Activated CD4-positive, CD25-positive, alpha-beta regulatory T cell treated with anti-CD3 and anti-CD28 coated beads, Interleukin-2, amount 50 U/mL, for 24 hours (primary cell): ENCODE measurements around the gene KREMEN1.
A peak's percentile ranks its signal among the peaks of the same experiment; 100 is the strongest.

Experiments
- ATAC-seq, 2 donors: fragments of 150-1000 bp; cut with Tn5 transposase; one replicate each; pipeline ENCODE4 v1.10.0; 2021; ENCODE audit warnings: mild to moderate bottlenecking in 1 of 2, moderate library complexity in 1 of 2

The KREMEN1 gene

DNA sequence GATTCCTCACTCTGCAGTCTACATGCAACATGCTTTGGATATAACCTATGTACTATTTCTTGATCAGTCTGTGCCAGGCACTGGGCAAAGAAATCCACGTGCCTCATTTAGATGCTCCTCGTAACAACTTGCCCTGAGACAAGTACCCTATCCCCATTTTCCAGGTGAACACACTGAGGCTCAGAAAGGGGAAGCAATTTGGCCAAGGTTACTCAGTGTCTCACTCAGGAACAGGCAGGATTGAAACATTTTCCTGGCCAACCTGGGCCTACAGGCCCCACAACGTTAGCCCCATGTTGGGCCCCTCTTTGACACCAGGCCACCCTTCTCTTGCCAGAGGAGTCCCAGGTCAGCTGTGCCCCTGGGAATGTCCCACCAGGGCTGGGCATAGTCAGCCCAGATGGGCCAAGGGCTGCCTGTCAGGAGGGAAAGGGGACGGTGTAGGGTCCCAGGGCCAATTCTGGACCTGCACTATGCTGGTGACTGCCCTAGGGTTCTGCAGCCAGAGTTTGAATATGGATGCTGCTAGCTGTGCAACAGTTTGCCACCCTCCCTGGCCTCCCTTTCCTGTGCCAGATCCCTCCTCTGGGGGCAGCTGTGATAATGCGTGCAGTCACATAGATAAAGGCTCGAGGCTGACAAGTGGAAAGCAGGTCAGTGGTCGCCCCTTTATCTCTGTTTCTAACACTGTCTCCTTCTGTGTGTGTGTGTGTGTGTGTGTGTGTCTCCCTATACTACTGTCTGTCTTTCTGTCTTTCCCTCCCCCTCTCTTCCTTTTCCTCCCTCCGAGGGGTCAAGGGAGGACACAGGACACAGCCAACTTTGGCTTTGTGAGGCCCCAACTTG, 122.5 kb downstream of the KREMEN1 start:
- ATAC-seq, result no peak

DNA sequence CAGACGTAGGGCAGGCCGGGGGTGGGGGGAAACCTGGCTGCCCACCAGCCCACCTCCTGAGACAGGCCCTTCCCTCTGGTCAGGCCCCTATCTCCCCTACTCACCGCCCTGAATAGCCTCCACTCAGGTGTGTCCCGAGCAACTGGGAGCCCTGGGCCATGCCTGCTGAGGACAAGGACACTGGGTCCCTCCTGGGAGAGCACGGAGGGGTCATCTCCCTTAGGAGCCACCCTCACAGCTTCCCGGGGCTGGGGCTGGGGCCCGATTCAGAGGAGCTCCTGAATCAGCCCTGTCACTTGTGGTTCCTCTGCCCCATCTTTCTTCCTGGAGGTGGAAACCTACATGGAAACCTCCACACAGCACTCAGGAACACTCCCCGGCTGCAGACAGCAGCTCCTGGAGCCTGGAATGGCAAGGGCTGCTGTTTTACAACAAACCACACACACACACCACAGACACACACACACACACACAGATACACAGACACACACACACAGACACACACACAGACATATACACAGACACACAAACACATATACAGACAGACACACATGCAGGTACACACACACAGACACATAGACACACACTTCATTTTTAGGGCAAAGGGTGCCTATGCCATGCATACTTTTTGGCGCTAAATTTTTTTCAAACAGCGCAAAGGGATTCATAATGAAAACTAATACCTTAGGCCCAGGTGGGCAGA, 123.3 kb downstream of the KREMEN1 start:
- ATAC-seq, result no peak

DNA sequence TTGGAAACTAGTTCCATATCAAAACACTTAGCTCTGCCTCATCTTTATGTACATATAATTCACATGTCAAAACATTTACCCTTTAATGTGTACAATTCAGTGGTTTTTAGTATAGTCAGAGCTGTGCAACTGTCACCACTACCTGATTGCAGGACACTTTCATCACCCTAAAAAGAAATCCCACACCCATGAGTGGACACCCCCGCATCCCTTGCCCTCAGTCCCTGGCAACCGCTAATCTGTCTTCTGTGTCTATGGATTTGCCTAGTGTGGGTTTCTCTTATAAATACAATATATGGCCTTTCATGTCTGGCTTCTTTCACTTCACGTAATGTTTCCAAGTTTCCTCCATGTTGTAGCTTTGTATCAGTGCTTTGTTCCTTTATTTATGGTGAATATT, 124.3 kb downstream of the KREMEN1 start:
- ATAC-seq, result no peak

DNA sequence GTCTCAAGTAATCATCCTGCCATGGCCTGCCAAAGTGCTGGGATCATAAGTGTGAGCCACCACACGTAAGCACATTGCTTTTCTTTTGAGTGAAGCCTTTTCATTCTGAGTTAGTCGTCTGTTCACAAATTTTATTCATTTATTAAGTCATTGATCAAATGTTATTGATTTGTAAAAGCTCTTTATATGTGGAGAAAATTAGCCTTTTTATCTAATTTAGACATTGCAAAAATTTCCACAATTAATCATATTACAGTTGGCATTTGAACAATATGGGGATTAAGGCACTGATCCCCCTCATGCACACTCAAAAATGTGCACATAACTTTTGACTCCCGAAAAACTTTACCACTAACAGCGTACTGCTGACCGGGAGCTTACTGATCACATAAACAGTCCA, 125.4 kb downstream of the KREMEN1 start:
- ATAC-seq, result no peak

DNA sequence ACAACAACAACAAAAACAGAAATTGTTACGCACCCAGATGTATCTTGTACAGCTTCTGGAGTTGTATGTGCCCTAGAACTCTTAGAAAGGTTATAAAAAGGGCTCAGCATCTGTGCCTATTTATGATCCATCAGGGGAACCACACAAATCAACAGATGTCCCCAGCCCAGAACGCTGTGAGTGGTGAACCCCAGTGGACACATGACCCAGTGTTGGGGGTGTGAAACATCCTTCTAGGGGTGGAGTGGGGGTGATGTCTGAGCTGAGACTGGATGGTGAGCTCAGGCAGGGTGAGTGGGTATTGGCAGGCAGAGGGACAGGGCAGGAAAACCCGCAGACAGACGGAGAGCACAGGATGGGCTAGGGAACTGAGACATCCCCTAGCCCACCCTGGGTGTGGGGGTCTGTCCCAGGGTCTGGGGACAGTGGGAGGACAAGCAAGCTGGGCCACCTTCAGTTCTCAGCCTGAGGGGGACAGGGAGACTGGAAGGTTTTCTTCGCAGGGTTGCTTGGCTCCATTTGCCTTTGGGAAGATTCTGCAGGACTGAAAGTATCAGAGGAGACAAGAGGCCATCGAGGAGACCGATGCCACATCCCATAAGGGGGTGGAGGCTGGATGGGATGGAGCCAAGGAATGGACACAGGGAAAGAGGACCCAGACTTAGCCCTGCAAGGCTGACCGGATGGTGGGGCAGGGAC, 127.0 kb downstream of the KREMEN1 start:
- no peak for ATAC-seq

DNA sequence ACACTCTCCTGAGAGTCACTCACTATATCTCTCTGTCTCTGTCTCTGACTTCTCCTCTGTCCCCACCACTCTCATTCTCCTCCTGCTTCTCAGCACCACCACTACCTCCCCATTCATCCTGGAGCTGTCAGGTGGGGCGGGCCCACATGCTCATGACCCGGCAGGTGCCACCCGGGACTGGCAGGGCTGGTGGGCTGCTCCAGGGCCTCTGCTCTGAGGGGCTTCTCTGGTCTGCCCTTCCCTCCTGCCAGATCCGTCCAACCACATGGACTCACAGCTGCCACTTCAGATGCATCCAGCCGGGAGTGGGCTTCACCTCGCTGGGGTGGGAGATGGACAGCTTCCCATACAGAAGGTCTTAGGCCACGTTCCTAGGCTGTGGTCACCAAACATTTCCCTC, 128.1 kb downstream of the KREMEN1 start:
- ATAC-seq, result no peak

DNA sequence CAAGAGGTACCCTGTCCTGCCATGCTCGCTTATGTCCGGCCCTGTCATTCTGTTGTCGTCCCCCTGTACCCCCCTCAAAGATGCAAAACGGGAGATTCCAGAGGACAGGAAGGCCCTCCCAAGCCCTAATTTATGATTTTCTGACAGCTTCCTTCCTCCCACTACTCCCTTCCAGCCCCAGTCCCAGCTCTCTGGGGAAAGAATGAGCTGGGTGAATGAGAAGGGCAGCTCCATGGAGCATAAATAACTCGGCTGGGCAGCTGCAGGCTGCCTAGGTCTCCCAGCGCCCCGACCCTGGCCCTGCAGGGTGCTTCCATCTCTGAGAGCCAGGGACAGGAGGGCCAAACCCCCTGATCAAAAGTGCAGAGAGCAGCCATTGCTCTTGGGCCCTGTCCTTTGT, 128.9 kb downstream of the KREMEN1 start:
- no peak for ATAC-seq

DNA sequence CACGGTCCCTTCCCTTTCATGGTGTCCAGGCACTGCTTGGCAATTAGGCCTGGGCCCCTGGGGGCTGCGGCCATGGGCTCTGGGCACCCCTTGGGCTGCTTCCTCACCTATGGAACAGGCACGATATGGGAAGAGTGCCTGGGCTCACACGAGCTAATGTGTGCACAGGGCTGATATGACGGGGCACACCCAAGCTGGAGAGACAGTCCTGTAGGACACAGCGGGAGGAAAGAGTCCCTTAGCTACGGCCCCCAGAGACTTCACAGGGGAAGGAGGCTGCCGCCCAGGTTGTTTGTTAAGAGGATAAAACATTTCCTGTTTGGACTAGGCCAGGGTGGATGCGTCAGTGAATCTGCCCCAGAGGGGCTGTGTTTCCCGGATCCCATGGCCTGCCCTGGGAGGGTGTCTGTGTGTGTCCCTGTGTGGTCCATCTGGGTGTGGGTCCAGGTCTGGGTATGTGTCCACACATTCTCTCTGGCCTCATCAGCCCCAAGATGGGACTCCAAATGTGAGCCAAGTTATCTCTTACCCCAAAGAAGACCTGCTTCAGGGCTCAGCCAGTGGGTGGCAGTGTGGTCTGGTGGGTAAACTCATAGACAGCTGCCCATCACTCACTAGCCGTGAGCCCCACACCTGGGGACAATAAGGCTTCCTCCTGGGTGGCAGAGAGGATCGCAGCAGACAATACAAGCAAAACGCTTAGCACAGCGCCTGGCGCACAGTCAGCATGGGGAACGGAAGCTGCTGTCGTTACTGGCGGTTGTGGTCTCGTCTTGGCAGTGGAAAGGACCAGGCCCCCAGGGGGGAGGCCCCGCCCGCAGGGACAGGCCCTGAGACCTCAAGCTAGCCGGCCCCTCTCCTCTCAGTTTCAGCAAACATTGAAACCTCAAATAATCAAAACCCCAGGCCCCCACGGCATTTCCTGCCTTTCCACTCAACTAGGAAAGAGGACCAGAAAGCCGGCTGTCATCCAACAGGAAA, 129.7 kb downstream of the KREMEN1 start:
- peak; percentile 60 to 73 for ATAC-seq

DNA sequence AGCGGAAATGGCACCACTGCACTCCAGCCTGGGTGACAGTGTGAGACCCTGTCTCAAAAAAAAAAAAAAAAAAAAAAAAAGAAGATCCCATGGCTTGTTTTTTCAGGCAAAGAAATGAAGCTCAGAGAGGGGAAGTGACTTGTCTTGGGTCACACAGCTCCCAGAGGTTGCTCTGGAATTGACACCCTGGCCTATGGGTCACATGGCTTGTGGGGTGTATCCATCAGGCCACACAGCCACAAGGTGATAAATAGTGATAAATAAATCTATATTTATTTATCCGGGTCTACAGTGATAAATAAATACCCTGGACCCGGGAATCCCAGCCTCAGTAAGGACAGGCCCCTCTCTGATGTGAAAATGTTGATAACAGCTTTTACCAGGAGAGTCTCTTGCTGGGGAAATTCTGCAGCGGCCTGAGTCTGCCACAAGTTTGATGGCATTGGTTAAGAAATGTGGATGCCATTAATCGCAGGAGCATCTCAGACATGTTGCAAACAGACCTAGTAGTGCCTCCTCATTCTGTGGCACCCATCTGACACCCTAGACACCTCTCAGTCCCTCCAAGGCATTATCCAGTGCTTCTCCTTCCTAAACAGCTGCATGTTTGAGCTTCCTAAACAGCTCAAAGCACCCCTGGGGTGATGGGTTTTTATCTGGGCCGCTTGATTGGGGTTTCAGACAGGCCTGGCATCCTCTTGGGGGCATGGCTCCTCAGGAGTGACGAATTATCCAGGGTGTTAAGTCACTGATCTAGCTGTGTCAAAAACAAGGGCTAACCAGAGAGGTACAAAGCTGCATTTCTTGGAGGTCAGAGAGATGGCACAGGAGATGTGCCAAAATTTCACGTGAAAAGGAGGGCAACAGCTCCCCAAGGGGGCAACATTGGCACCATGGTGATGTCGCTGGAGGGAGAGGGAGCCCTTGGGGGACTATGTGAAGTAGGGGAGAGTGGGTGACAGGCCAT, 130.9 kb downstream of the KREMEN1 start:
- no peak for ATAC-seq

DNA sequence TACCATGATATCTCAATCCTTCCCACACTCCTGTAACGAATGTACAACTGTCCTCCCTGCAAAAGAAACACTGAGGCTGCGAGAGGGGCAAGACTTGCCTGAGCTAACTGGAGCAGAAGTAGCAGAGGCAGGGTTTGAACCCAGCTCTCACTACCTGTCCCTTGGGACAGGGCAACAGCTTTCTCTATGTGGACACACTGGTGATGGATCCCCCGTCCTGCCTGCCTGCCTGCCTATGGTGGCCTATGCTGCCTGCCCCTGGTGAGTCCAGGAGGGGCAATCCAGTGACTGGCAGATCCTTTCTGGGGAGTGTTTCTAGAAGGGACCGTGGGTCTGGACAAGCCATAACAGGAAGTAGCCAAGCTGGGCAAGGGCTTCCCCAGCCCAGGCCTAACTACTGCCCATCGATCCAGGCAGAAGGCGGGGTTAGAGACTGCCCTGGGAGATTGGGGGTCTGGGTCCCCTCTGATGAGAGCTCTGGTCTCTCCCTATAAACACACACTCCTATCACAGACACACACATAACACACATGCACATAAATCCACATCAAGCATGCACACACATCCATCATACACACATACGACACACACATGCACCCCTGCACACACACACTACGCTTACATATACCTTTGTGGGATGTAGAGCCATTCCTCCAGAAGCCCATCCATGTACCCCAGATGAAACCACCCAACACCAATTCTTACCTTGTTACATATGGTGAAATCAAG, 131.8 kb downstream of the KREMEN1 start:
- ATAC-seq, result no peak

DNA sequence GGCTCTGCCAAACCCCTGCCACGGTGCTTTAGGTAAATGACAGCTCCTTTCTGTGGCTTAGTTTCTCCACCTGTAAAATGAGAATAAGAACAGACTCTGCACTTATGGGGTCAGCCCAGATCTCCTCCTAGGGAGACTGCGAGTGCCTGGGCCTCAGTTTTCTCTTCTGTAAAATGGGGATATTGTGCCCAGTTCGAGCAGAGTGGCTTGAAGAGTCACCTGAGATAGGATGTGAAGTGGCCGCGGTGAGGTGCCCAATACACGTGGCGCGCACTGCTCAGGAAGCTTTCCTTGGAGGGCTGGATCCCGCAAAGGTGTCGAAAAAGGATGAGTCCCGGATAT, 132.4 kb downstream of the KREMEN1 start:
- no peak for ATAC-seq

DNA sequence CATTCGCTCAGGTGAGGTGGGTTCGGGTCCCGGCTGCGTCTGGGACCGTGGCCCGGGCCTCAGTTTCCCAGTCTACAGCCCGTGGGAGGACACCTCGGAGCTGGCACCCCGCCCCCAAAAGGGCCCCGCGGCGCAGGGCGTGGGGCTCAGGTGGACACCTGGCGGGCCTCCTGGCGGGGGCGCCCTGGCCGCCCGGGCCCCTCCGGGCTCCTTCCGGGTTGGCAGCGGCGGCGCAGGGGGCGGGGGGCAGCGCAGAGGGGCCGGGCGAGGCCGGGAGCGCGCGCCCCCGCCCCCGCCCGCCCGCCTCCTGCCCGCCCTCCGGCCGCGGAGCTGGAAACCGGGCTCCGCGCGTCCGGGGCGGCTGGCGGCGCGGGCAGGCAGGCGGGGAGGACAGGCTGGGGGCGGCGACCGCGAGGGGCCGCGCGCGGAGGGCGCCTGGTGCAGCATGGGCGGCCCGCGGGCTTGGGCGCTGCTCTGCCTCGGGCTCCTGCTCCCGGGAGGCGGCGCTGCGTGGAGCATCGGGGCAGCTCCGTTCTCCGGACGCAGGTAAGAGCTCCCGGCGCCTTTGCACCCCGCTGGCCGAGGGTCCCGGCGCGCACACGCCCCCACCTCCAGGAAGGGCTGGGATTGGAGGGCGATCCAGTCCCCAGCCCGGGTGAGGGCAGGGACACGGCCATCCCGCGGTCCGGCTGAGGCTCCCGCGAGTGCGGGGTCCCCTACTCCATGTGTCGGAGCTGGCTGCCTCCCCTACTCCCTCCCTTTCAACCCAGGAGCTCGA, 132.9 kb downstream of the KREMEN1 start, which contains the start of gene EMID1:
Gene EMID1, plus strand, starts transcription at position 303 of the 778 bp plus-strand sequence. Its CDS starts 143 bp downstream, at position 446.
- no peak for ATAC-seq

DNA sequence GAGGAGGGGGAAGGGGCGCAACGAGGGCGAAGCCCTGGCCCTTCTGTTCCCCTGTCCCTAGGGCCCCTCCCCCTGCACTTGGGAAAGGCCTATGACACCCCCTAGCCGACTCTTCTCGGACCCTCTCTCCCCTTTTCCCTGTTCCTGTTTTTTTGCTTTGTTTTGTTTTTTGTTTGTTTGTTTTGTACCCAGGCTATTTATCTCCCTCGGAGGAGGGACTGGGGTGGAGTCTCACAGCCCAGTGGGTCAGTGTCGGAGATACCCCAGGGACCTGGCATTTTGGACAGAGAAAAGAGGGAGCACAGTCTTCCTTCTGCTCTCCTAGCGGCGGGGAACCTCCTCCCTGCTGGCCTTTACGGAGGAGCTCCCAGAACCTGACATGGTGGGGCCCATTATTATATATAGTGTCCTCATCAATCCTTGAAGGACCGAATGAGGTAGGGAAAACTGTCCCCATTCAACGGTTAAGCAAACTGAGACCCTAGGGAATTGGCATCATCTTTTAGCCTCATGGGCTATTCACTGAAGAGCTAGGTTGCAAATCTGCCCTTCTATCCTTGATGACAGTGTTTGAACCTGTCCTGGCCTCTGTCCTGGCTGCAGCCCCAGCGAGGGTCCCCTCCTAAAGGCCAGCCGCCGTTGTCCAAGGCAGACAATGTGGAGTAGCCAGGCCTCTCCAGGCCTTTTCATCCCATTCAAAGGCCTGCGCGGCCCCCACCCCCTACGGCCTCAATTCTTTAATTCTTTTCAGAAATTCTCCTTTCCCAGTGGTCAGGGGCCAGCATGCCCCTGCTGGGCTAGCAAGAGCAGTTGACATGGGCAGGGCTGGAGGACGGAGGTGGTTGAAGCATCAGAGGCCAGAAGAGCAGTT, 133.8 kb downstream of the KREMEN1 start:
- no peak for ATAC-seq

DNA sequence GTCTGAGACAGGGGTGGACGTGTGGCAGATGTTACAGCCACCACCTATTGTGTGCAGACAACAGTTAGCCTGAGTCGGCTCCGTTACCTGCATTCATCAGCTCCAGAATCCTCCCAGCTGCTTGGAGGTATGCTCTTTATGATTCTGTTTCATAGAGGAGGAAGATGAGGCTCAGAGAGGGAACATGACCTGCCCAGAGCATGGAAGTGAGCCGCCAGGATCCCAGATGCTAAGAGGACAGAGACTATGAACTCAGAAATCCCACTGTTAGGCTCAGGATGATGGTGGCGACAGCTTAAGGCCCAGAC, 134.4 kb downstream of the KREMEN1 start:
- ATAC-seq, result no peak

DNA sequence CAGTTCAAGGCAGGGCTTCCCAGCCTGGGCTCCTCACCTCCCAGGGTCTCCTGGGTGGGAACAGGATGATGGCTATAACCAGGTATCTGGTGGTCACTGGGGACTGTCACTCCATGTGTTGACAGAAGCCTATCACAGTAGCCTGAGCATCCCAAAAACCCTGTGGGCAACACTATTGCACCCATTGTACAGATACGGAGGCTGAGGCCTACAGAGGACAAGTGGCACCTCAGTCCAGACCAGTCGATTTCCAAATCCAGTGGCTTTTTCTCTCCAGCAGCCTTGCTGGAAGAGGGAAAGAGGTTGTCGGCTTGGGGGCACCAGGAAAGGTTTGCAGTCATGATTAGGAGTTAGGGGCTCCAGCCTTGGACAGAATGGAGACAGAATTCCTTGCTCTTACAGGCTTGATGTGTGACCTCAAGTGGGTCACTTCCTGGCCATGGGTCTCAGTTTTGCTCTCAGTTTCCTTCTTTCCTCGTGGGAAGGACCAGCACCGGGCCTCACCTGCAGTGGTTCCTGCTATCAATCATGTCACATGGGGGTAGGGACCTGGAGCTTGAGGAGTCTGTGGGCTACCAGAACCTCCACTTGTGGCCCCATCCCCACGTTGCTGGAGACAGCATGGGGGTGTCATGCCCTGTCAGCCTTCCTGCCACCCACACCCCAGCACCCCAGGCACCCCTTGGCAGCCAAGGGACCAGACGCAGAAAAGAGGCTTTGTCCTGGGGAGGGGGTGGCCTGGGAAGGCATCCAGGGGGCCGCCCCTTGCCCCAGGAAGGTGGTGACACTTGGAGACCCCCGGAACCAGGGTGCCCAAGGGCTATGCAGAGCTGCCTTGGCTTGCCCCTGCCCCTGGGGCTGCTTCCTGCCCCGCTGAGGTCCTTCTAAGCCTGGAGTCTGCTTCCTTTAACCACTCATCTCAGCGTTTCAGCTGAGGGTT, 135.0 kb downstream of the KREMEN1 start:
- no peak for ATAC-seq

DNA sequence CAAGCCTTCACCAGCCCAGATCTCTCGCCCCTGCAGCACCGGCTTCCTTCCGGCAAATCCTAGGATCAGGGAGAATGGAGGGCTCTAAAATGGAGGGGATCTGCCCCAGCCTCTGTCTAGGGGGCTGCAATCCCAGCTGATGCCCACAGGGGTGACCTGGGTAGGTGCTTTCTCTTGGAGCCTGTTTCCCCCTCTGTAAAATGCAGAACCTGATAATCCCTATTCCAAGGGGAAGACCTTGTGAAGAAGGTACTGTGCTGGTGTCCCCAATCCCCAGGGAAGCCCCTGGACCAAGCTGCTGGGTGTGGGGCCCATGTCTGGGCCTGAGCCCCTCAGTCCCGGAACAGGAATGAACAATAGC, 135.6 kb downstream of the KREMEN1 start:
- no peak for ATAC-seq

DNA sequence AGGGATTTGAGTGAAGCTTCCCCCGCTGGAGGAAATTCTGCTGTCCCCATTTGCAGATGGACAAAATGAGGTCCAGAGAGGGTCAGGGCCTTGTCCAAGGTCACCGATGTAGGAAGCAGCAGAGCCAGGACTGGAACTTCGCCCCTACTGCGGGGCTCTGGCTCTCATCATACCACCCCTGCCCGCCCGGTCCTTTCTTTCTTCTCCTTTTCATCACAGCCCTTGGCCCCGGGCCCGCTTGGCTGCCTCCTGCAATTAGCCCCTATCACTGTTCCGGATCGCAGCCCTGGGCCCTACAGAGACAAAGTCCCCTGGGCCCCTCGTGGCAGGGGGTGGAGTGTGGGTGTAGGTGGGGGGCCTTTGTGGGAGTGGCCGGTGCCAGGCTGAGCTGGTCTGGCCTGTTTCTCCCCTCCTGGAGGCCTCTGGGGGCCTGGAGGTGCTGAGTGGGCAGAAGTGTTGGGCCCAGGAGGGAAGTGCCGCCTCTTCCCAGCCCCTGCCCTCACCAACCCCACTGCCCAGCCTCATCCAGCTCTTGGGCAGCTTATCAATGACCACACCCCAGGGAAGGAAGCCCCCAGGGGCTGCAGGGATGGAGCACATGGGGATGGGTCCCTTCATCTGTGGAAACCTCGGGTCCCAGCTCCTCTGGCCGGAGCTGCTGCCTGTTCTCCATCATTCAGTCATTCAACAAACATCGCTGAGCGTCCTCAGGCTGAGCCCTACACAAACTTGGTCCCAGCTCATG, 136.2 kb downstream of the KREMEN1 start:
- ATAC-seq, result no peak
